Measurements from ENCODE around the gene NEK9.

- TF ChIP-seq CTCF (IDR thresholded peaks at IDR 0.05) (no peak), POLR2A (IDR thresholded peaks at IDR 0.05) (no peak), POLR2AphosphoS5 (IDR thresholded peaks at IDR 0.05) (no peak)
These were observed 47.3 kb downstream of the NEK9 start for GRCh38 chr14:75079521-75079920.
